DMS 273 treated with DMSO at 0.1 percent for 48 hours (cell line): ENCODE results near the gene CMIP.

ENCODE experiments used
- DNase-seq: peaks from one replicate; lab custom pipeline; 2025; lab: John Stamatoyannopoulos, UW

The CMIP gene

DNA sequence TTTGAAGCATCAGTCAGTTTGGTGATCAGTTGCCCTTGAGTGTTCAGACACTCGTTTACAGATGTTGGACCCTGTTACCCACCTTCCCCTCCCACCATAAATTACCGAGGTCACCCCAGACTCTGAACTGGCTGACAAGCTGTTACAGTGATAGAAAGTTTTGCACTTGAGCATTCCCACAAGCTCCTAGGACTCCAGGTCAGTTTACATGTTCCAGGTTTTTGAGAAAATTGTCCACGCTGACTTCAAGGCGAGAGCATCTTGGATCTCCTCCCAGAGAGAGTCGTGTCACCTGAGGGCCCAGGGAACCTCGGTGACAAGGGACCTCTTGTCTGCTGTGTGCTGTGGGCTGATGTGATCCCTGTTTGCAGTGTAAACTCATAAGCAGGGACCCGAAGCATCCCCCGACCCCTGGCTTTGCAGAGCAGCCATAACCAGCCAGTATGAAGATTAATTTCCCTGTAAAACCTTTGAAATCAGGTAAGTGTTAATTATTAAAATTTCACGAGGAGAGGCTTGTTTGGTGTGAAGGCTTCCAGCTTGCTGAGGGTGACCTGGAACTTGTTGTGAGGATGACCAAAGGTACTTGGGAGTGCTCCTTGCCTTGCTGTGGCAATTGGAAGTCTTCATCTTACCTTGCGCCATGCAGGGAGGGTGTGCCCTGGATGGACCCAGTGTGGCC is 91.2 kb downstream of the CMIP start:
- DNase-seq = no peak

DNA sequence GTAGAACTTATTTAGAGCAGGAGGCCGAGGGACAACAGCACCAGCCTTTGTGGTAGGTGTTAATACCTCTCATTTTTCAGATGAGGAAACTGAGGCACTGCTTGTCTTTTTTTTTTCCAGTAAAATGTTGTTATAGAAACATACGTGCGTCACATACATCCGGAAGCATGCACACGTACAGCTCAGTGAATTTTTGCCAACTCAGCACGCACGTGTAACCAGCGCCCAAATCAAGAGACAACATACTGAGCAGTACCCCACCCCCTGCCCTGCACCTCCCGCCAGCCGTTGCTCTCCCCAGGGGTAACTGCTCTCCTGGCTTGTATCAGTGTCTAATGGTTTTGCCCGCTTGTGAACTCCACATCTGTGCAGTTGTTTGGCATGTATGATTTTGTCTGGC is 92.0 kb downstream of the CMIP start:
- no peak for DNase-seq

DNA sequence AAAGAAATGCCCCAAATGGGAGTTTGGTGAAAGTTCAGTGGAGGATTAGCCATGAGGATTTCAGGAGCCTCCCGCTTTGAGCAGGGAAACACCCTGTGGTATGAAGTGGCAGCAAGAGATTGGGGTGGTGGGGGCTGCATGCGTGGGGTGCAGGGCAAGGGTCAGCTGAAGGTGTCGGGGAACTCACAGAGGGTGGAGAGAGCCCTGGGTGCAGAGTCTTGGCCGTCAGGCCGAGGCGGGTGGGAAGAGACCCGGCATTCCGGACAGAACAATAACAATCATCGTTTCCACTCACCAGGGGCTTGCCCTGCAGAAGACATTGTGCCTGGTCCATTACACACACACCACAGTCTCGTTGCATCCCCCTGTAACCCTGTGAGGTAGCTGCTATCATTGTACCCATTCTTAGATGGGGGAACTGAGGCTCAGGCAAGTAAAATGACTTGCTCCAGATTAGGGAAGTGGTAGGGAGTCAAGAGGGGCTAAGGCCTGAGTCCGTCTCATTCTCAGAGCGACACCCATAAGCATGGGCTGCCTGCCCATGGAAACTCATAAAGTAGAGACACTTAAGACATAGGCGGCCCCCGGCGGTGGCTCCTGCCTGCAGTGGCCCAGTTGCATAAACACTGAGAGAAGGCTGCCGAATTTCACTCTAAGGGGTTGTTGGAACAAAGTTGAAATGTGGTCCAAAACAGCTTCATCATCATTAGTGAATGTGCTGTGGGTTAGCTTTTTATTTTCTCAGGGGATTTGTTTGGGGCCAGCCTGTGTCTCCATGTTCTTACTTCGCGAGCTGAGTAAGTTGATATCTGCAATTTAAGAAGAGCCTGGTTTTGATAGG is 93.3 kb downstream of the CMIP start:
- DNase-seq = no peak

DNA sequence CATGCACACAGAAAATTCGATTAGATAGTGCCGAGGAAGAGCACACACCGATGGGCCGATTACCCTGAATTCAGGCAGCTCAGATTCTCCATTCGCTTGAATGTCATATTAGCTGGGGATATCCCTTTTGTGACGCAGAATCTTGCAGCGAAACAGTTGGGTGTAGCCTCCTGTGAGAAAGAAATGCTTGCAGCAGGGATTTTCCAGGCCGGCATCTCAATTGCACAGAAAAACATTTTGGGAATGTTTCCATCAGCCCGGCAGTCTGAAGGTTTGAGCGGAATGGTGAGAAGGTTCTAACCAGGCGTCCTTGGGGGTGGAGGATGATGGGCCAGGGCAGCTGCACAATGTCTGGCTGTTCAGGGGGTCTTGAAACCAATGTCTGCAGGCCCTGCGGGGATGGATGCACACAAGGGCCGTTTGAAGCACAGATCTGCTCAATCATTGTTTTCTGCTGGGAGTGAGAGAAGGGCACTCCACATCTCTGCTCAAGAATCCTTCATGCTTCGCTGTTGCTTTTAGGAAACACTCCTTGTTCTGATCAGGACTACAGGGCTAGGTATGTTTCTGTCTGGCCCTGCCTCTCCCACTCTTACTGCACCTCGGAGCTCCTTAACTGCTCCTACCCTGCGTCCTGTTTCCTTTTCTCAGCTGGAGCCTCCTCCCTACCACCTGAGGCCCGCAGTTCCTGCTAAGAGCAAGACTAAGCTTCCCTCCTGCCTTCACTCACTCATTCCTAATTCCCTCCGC is 94.6 kb downstream of the CMIP start:
- DNase-seq = no peak

DNA sequence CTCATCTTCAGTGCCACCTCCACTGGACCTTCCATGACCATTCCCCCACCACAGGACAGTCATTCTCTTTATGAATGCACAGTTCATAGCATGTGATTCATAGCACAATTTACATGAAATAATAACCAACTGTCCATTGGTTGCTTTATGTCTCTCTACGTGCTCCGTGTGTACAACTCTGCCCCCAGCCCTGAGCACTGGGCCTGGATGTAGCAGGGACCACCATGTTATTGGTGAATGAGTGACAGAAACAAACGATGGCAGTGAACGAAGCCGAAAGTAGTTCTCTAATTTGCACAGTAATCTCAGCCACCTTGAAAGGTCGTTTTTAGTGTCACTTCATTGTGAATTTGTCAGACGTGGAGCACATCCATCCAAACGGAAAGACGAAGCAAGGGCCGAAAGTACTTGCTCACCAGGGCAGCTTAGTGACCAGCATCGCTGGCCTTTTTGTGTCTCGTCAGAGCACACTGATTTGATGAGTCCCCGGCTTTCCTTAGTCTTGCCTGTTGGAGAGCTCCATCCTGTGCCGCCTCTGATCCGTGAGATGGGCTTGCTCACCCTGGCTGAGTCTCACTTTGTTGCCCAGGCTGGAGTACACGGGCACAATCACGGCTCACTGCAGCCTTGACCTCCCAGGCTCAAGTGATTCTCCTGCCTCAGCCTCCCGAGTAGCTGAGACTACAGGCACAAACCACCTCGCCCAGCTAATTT is 95.3 kb downstream of the CMIP start:
- no peak for DNase-seq

DNA sequence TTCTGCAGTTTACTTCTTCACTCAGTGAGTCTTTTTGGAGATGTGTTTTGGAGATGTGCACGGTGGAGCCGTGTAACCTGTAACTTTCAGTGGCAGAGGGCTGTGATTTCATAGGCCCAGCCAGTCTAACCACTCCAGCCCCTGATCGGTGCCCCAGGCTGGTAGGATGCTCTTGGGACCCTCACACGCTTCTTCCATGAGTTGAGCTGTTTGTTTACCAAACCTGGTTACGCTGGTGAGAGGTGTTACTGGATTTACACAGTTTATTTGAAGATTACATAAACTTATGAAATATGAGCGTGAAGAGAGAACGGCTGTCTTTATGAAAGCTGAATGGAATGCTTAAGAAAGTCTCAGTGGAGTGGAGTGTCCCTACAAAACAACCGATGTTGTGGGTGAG is 96.7 kb downstream of the CMIP start:
- no peak for DNase-seq

DNA sequence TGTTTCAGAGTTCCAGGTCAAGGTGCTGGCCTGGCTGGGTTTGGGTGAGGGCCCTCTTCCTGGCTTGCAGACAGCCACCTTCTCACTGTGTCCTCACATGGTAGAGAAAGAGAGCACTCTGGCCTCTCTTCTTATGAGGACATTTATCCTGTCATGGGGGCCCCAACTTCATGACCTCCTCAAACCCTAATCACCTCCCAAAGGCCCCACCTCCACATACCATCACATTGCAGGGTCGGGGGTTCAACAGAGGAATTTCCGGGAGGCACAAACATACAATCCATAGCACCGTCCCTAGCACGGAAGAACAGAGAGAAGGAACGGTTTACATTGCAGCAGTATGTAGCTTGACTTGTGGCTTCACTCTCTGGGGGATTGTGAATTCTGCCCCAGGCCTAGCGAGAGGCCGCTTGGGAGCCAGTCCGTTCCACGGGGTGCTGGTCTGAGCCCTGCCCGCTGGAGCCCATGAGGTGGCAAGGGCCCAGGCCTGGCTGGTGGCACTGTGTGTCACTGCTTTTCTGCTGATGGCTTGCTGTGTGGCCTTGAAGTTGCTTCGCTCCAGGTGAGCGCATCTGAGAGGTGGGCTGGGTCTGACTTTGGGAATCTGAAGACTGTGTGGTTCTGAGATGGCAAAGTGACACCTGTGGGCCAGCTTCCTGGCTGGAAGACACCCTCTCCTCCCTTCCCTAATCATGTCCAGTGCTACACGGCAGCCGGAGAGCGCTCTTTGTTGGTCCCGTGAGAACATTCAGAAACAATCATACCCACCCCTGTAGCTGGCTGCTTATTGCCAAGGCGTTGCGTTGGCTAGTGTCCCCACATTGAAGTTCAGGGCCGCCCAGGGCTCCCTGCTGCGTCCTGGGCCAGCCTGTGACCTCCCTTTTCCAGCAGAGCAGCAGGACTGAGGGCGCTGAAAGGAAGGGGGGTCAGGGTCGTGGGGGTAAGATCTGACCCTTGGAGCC is 98.3 kb downstream of the CMIP start:
- no peak for DNase-seq

DNA sequence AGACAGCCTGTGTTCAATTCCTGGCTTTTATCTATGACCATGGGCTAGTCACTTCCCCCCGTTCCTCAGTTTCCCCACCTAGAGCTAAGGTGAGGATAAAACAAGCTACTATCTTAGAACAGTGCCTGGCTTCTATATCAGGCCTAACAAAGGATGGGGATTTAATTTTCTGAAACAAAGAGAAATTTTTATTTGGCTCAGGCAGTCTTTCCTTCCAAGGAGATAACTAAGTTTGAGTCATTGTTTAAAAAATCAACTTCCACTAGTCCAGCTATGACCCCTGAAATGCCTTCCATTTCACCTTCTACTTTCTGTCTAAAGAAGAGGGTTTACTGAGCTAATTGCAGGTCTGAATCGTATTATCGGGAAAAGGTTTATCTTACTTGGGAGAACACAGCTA is 99.0 kb downstream of the CMIP start:
- DNase-seq = no peak

DNA sequence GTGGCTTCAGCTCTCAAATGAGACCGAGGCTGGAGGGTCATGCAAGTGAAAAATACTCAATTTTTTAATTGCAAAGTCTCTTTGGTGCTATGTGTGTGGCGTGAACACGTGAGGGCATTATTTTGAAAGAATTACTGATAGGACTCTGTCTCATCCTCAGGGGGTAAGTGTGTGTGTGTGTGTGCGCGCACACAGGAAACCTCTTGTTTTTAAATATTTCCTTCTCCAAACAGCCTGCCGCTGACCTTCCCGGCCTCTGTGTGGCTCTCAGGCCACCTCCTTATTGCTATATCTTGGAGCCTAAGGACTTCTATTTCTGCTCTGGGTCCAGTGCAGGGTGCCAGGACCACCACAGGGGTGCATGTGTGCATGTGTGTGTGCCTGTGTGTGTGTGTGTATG is 99.7 kb downstream of the CMIP start:
- no peak for DNase-seq

DNA sequence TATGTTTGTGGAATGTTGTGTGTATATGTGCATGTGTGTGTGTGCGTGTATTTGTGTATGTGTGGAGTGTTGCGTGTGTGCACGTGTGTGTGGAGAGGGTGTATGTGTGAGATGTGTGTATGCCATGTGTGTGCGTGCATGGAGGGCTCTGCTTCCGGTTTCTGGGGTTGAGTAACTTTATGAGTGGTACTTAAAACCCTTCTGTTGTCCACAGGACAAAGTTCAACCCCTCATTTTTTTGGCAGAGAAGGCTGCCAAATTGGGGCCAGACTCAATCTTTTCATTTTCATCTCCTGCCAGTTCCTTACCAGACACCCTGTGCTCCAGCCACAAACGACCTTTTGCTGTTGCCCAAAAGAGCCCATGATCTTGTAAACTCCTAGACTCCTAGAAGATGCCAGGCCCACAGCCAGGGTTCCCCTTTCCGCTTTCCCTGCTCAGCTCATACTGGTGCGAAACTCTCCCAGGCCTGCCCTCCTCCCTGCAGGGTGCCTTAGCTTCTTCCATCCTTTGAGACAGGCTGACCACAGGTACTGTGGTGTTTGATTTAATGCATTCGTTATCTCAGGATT is 100.2 kb downstream of the CMIP start:
- DNase-seq = no peak

DNA sequence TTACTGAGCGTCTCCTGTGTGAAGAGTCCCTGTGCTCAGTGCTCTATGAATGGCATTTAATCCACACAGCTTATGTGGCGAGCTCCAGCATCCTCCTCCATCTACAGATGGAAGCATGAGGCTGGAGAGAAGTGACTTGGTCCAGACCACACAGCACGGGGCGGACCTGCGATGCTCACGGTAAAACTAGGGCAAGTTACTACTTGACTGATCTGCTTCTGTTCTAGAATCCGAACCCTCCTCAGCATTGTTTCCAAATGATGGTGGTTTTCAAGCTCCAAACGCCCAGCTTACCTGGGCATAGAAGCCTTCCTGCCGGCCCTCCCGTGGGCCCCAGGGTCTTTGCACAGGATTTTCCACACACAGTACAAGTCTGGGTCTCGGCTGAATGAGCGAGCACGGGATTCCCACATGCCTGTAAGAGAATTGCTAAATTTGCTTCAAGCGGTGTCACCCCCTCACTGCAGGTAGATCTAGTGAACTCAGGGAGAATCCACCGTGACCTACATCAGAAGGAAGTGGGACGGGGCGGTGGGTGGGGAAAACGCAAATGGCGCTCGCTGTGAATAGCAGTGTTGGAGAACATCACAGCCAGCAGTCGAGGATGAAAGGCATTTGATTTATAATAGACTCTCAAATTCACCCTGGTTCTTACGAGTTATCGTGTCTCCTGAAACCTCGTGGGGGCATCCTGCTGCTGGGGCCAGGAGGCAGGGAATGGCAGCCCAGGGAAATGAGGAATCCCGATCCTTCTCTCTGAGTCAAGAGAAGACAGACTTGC is 101.1 kb downstream of the CMIP start:
- no peak for DNase-seq

DNA sequence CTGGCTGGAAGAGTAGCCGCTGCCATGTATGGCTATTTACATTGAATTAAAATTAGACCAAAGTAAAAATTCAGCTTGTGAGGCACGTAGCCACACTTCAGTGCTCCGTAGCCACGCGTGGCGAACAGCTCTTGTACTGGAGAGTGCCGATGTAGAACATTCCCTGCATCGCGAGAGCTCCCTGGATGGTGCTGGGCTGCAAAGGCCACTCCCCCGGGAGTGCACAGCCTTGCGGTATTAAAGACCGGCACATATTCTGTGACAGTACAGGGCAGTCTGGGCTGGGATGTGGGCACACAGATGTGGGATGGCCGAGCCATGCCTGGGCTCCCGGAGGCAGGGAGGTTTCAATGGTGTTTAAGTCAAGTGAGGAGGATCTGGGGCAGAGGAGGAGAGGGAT is 102.2 kb downstream of the CMIP start:
- no peak for DNase-seq

DNA sequence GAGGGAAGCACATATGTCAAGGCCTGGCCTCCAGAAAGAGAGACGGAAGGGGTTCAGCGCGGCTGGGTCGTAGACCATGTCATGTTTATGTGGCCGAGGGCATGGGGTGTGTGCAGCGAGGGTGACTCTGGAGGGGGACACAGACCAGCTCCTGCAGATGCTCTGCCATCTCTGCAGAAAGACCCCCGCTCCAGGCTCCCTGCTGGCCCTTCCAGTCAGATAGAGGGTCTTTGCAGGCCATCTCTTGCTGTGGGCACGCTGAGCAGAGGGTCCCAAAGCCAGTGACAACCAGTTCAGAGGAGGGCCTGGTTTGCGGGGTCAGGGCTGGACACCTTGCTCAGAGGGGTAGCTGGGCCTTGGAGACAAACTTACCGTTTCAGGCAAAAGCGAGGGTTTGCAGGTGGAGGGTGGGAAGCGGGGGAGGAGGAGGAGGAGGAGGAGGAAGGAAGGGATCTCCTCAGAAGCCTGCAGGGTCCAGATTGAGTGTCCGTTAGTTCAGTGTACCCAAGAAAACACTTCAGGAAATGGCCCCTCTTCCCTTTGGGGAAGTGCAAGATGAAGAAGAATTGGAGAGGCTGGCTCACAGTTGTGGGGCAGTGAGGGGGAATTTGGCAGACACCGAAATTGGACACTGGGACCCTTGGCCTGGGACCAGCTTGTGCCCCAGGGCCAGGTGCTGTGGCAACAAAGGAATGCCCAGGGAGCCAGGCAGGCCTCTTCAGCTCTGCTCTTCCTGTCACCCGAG is 102.8 kb downstream of the CMIP start:
- no peak for DNase-seq

DNA sequence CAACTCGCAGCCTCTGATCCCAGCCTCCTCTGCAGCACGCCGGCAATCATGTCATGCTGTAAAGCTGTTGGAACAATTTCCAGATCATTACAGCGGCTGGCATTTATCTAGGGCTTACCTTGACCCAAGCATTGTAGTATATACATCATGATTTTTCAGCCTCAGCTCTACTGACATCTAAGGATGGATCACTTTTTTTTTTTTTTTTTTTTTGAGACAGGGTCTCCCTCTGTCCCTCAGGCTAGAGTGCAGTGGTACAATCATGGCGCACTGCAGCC is 103.3 kb downstream of the CMIP start:
- no peak for DNase-seq

DNA sequence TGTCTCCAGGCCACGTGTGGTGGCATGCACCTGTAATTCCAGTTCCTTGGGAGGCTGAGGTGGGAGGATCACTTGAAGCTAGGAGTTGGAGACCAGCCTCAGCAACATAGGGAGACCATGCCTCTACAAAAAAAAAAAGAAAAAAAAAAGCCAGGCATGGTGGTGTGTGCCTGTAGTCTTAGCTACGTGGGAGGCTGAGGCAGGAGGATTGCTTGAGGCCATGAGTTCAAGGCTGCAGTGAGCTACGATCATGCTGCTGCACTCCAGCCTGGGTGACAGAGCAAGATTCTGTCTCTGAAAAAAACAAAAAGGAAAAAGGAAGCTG is 103.9 kb downstream of the CMIP start:
- DNase-seq = no peak

DNA sequence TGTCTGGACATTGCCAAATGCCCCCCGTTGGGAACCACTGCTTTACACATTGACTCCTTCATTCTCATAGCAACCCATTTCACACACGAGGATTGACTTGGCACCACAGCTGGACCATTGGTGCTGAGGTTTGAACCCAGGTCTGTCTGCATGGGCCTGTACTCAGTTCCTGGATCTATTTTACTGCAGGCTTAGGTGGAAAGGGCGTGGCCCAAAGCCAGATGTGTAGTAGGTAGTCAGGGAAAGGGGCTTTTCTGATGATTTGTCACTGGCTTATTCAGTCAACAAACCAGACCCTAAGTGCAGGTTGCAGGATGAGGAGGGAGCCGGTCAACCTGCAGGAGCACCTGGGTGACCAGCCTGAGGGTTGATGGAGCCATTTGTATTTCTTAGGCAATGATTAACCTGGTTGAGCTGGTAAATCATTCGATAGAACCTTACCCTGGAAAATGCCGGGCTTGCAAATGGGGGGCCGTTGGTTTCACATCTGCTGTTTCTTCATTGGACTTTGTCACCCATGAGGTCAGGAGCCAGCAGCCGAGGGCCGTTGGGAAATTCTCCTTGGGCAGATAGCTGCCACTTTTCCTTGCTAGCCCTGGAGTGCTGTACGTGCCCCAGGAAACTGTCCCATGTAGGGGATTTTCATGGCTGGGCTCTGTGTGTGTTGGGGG is 104.4 kb downstream of the CMIP start:
- no peak for DNase-seq

DNA sequence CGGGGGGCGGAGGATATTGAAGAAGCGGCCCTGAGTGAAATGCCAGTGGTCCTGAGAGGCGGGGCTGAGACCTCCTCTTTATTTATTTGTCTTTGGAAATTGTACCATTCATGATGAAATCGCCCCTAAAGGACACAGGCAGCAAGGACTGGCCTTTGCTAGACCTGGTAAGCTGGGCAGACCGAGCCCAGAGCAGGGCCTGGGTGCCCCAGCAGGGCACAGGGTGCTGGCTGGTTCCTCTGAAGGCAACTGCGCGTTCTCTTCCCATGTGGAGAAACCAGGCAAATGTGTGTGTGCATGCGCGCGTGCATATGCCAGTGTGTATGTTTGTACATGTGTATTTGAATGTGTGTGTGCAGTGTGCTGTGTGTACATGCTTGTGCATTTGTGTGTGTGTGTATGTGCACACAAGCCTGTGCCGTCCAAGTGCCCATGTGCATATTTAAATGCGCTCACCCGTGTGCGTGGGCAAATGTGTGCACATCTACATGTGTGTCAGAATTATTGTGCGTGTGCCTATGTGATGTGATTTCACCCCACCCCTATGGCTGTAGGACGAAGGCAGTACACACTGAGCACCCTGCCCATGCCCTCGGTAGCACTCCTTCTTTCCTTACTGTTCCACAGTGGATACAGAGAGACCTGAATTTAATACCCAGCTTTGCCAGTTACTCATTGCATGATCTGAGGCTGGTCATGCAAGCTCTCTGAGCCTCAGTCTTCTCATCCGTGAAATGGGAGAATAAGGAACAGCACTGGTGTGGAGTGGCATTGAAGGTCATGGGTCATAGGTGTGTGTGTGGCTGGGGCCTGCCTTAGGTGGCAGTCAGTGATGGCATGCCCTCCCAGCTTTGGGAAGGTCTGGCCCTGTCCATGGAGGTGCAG is 105.2 kb downstream of the CMIP start:
- DNase-seq = no peak

DNA sequence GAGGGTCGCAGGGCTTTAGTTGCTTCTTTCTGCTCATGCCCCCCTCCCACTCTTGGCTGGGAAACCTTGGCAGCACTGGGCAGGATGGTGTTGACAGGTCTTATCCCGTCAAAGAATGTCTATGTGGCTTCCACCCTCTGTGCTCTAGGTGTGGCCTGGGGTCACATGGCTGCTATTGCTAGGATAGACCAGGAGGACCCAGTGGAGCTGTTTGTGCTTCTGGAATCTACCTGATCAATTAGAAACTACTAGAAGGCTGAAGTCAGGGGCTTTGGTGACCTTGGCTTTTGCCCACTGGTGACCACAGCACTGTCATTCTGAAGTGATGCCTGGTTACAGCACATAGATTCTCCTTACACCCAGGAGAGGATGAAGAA is 105.8 kb downstream of the CMIP start:
- no peak for DNase-seq
